Nephron progenitor cell (in vitro differentiated cells): Measurements from ENCODE around the gene ARHGEF7.

Experiments used
- DNase-seq: peaks from one replicate; pipeline ENCODE4 v3.0.0; 2021
- H3K27ac Mint-ChIP-seq: 2 replicates; pipeline ENCODE4 v1.8.0; 2021; ENCODE audit warnings: mild to moderate bottlenecking, moderate library complexity, mixed read lengths
- H3K27me3 Mint-ChIP-seq: 2 replicates; pipeline ENCODE4 v1.8.0; 2021; ENCODE audit warnings: mild to moderate bottlenecking, low read depth, mixed read lengths; ENCODE audit not compliant: poor library complexity
- H3K36me3 Mint-ChIP-seq: 2 replicates; pipeline ENCODE4 v1.8.0; 2021; ENCODE audit warnings: low read depth, mixed read lengths
- H3K4me1 Mint-ChIP-seq: 2 replicates; pipeline ENCODE4 v1.8.0; 2021; ENCODE audit warnings: mixed read lengths
- H3K4me3 Mint-ChIP-seq: 2 replicates; pipeline ENCODE4 v1.8.0; 2021; ENCODE audit warnings: mild to moderate bottlenecking, moderate library complexity, mixed read lengths
- H3K9me3 Mint-ChIP-seq: 2 replicates; pipeline ENCODE4 v1.8.0; 2021; ENCODE audit warnings: mild to moderate bottlenecking, moderate library complexity, mixed read lengths
- CTCF ChIP-seq: fragments of 200-600 bp; sonication (generic); IDR thresholded peaks from 2 replicates; pipeline ENCODE4 v1.5.0; 2021; ENCODE audit warnings: antibody characterized with exemption

Gene ARHGEF7

GRCh38 chr13:111272117-111272516, 157.0 kb downstream of the ARHGEF7 start:
- no peak for TF ChIP-seq CTCF
- Mint-ChIP-seq H3K27ac (peak overlapping the region; percentile 7), H3K36me3 (peaks cover 47% of the 10 kb centered on the region)

GRCh38 chr13:111275382-111275781, 160.3 kb downstream of the ARHGEF7 start:
- DNase-seq = no peak
- peaks cover 41% of the 10 kb centered on the region for H3K36me3 Mint-ChIP-seq
- no peak overlapping the region for H3K27ac Mint-ChIP-seq
- H3K4me1 Mint-ChIP-seq = no peaks in the 10 kb centered on the region
- H3K27me3 Mint-ChIP-seq = no peaks in the 10 kb centered on the region
- no peak for TF ChIP-seq CTCF
- H3K4me3 Mint-ChIP-seq = no peak overlapping the region
- H3K9me3 Mint-ChIP-seq = no peaks in the 10 kb centered on the region

More at GRCh38 chr13:111272117-111272516, 157.0 kb downstream of the ARHGEF7 start:
- DNase-seq = no peak
- no peaks in the 10 kb centered on the region for H3K4me1 Mint-ChIP-seq
- H3K27me3 Mint-ChIP-seq = no peaks in the 10 kb centered on the region
- no peak overlapping the region for H3K4me3 Mint-ChIP-seq
- H3K9me3 Mint-ChIP-seq = no peaks in the 10 kb centered on the region

GRCh38 chr13:111275995-111276618, 161.0 kb downstream of the ARHGEF7 start:
- Mint-ChIP-seq H3K4me1 (no peaks in the 10 kb centered on the region), H3K4me3 (no peak overlapping the region), H3K9me3 (no peaks in the 10 kb centered on the region), H3K27ac (no peak overlapping the region), H3K36me3 (peaks cover 44% of the 10 kb centered on the region), H3K27me3 (no peaks in the 10 kb centered on the region)
- DNase-seq = no peak
- TF ChIP-seq CTCF = no peak

GRCh38 chr13:111278258-111278657, 163.1 kb downstream of the ARHGEF7 start:
- H3K9me3 Mint-ChIP-seq = no peaks in the 10 kb centered on the region
- H3K27me3 Mint-ChIP-seq = no peaks in the 10 kb centered on the region
- H3K4me1 Mint-ChIP-seq = no peaks in the 10 kb centered on the region
- H3K27ac Mint-ChIP-seq = peak overlapping the region; percentile 64
- no peak for TF ChIP-seq CTCF
- DNase-seq = no peak
- H3K36me3 Mint-ChIP-seq = peaks cover 39% of the 10 kb centered on the region
- H3K4me3 Mint-ChIP-seq = no peak overlapping the region

GRCh38 chr13:111278743-111279652, 163.9 kb downstream of the ARHGEF7 start:
- peaks cover 46% of the 10 kb centered on the region for H3K36me3 Mint-ChIP-seq

More at GRCh38 chr13:111278743-111279652, 163.9 kb downstream of the ARHGEF7 start:
- H3K9me3 Mint-ChIP-seq = no peaks in the 10 kb centered on the region
- DNase-seq = no peak
- H3K4me3 Mint-ChIP-seq = no peak overlapping the region
- no peak overlapping the region for H3K27ac Mint-ChIP-seq
- H3K4me1 Mint-ChIP-seq = no peaks in the 10 kb centered on the region
- no peak for TF ChIP-seq CTCF
- H3K27me3 Mint-ChIP-seq = no peaks in the 10 kb centered on the region
